Measurements from ENCODE around the gene CREB3L1.

Gene CREB3L1

DNA sequence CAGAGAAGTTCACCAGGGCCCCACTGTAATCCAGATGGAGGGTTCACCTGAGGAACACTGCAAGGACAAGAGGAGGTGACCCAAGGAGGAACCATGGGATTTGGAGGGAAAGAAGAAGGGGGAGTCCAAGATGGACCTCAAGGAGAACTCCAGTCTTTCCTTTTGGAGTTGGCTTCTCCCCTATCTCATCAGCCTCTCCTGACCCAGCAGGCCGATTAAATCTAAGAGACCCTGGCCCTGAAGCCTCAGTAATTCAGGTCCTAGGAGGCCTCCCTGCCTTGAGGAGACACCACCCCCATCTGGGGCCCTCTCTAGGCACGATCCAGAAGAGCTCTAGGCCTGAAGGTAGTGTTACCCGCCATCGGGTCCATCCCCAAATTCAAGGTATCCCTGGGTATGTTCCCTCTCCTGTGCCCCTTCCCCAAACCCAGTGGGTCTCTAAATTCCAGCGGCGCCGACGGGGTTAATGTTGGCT lies 54.7 kb downstream of the CREB3L1 start:
- no peak overlapping the region for H3K4me3 ChIP-seq (ENCODE audit: low read length)
- no peak for DNase-seq (ENCODE audit: low read depth)

DNA sequence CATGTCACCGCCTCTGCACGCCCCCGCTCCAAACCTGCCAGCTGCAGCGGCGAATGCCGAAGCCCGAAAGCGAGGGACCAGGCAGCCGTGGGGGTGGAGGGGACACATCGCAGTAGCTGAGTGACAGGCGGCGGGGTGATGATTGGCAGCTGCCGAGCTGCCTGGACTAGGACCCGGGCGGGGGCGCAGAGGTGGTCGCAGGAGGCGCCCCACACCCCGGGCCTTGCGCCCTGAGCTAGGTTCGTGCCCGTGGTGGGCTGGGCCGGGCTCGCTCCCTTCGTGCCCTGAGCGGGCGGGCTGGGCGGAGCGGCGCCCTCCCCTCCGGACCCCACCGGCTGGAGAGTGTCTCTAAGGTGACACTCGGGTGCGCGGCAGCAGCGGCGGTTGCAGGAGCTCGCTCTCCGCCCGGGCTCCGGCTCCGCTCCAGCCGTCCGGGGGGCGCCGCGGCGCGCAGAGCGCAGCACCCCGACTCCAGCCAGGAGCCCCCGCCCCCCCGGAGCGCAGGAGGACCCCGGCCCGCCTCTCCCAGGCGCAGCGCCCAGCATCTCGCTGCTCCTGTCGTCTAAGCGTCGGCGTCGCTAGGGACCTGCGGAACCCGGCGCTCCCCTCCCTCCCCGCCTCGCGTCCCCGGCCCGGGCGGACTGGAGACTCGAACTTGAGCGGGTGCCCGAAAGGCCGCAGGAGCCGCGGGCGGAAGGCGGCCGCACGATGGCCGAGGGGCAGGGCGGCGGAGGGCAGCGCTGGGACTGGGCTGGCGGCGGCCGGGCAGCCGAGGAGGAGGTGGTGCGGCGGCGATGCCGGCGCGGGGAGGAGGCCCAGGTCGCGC lies 55.3 kb downstream of the CREB3L1 start:
- DNase-seq (ENCODE audit: low read depth), result no peak

More for the DNA sequence above, 54.7 kb downstream of the CREB3L1 start:
- TF ChIP-seq CTCF (IDR thresholded peaks at IDR 0.05; ENCODE audit: insufficient read depth, low read depth, low read length, missing control alignments), result no peak

GRCh38 chr11:46333394-46333947 lies 56.0 kb downstream of the CREB3L1 start:
- no peak for DNase-seq (ENCODE audit: low read depth)
- no peak for TF ChIP-seq CTCF (IDR thresholded peaks at IDR 0.05; ENCODE audit: insufficient read depth, low read depth, low read length, missing control alignments)
- no peak overlapping the region for H3K4me3 ChIP-seq (ENCODE audit: low read length)

More for the DNA sequence above, 55.3 kb downstream of the CREB3L1 start:
- no peak overlapping the region for H3K4me3 ChIP-seq (ENCODE audit: low read length)
- TF ChIP-seq CTCF (IDR thresholded peaks at IDR 0.05; ENCODE audit: insufficient read depth, low read depth, low read length, missing control alignments), result no peak

DNA sequence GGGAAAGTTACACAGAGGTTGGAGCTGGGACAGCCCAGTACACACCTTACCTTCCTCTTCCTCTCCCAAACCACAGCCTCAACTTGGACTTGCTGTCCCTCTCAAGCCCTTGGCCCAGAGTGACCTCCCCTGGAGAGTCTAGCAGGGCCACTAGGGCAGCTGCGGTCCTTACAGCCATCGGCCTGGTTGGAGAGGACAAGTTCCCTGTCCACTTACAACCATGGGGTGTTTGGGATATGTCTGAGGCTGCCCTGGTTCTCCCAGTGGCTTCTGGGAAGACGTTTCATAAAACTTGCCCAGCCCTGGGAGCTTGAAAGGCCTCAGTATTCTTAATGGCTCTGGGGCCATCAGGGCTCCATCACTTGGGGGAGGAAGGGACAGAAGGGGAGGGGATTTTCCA lies 56.7 kb downstream of the CREB3L1 start:
- H3K4me3 ChIP-seq (ENCODE audit: low read length), result no peak overlapping the region
- no peak for TF ChIP-seq CTCF (IDR thresholded peaks at IDR 0.05; ENCODE audit: insufficient read depth, low read depth, low read length, missing control alignments)
- no peak for DNase-seq (ENCODE audit: low read depth)

- no peak for DNase-seq (ENCODE audit: low read depth)
- no peak for TF ChIP-seq CTCF (IDR thresholded peaks at IDR 0.05; ENCODE audit: insufficient read depth, low read depth, low read length, missing control alignments)
- H3K4me3 ChIP-seq (ENCODE audit: low read length), result no peak overlapping the region
These were observed 57.8 kb downstream of the CREB3L1 start for GRCh38 chr11:46335271-46335670.

GRCh38 chr11:46335890-46336562 lies 58.6 kb downstream of the CREB3L1 start:
- TF ChIP-seq CTCF (IDR thresholded peaks at IDR 0.05; ENCODE audit: insufficient read depth, low read depth, low read length, missing control alignments), result no peak
- no peak for DNase-seq (ENCODE audit: low read depth)
- H3K4me3 ChIP-seq (ENCODE audit: low read length), result no peak overlapping the region

Measured in epithelial cell of esophagus (primary cell).